Epithelial cell of proximal tubule (primary cell): ENCODE results near the gene GMPPA. TPM values are rescaled to one million over a fixed set of nuclear protein-coding genes. Genes with fewer than 3 reads are reported as not detected.

Experiments
- DNase-seq: peaks from one replicate; pipeline ENCODE4 v3.0.0-alpha.2; 2011; ENCODE audit warnings: low read depth
- H3K4me3 ChIP-seq: 2 replicates; pipeline ENCODE4 v1.5.1; 2011; ENCODE audit warnings: low read depth, mild to moderate bottlenecking, low read length
- CTCF ChIP-seq: conservative IDR thresholded peaks from 2 replicates; pipeline ENCODE4 v1.5.1; 2012; ENCODE audit warnings: low read depth, mild to moderate bottlenecking, low read length
- total RNA-seq: library from RNA; depleted of rRNA; stranded (reverse); fragments of >200 nt; gene quantifications from 2 replicates; pipeline ENCODE4 v1.2.3, GENCODE V29; 2015

Gene GMPPA
- total RNA-seq, 1 donor from 2014 or later = 27.2 TPM

GRCh38 chr2:219470429-219470828 is 28.3 kb upstream of the GMPPA start:
- DNase-seq = no peak
- TF ChIP-seq CTCF = no peak
- no peak overlapping the region for H3K4me3 ChIP-seq

- no peak for TF ChIP-seq CTCF
- DNase-seq = no peak
- H3K4me3 ChIP-seq = no peak overlapping the region
Observed at GRCh38 chr2:219471476-219472371, 27.0 kb upstream of the GMPPA start.

DNA sequence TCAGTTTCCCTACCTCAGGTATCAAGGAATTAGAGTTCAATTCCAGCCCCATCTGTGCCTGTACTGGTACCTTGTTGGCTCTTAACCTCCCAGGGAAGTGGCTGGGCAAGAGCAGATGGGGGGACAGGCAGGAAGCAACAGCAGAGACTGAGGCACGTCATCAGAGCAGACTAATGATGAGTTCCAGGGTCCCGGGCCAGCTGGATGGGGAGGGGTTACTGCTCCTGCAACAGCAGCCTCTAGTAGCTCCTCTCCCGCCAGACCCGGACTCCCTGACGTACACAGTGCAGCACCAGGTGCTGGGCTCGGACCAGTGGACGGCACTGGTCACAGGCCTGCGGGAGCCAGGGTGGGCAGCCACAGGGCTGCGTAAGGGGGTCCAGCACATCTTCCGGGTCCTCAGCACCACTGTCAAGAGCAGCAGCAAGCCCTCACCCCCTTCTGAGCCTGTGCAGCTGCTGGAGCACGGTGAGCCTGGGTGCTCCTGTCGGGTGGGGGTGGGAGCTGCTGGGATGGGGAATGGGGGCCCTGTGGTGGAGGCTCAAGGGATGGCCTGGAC is 26.0 kb upstream of the GMPPA start:
- TF ChIP-seq CTCF = no peak
- DNase-seq = no peak
- no peak overlapping the region for H3K4me3 ChIP-seq

DNA sequence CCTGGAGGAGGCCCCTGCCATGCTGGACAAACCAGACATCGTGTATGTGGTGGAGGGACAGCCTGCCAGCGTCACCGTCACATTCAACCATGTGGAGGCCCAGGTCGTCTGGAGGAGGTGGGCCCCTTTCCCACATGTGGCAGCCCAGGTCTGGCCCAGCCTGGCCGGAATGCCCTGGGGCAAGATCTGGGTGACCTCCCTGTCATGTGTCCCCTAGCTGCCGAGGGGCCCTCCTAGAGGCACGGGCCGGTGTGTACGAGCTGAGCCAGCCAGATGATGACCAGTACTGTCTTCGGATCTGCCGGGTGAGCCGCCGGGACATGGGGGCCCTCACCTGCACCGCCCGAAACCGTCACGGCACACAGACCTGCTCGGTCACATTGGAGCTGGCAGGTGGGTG is 25.2 kb upstream of the GMPPA start:
- H3K4me3 ChIP-seq = no peak overlapping the region
- TF ChIP-seq CTCF = no peak
- DNase-seq = no peak

- no peak for DNase-seq
- no peak for TF ChIP-seq CTCF
- H3K4me3 ChIP-seq = no peak overlapping the region
Observed at GRCh38 chr2:219474285-219475060, 24.2 kb upstream of the GMPPA start.

- no peak overlapping the region for H3K4me3 ChIP-seq
- no peak for DNase-seq
- no peak for TF ChIP-seq CTCF
Observed at GRCh38 chr2:219475278-219475677, 23.4 kb upstream of the GMPPA start.
